ENCODE measurements around the gene PPP2R5D. TPM values are rescaled to one million over a fixed set of nuclear protein-coding genes. Genes with fewer than 3 reads are reported as not detected.
A peak's percentile ranks its signal among the peaks of the same experiment; 100 is the strongest.

The PPP2R5D gene
- total and polyA plus RNA-seq, 9 of the 15 experiments (the other 6 are each of a cell fraction or from before 2014, with no cell fraction given) = 1.3 to 96.1 (median 38.4) TPM

GRCh38 chr6:42963179-42963854 lies 21.1 kb upstream of the PPP2R5D start:
- Histone ChIP-seq H3K9ac (ENCODE audit: insufficient read depth in 1 of 2, low read depth in 2 of 2, low read length in 2 of 2) (peak overlapping the region in 1 of 2 experiments; percentile 57; a peak in 2 of 4 replicates), H2AFZ (ENCODE audit: low read depth, low read length) (no peak overlapping the region), H3K9me1 (ENCODE audit: control insufficient read depth, insufficient read depth, low read length) (no peaks in the 10 kb centered on the region), H3K36me3 (ENCODE audit: control insufficient read depth, insufficient read depth, low read length) (peaks cover 34% of the 10 kb centered on the region; the same call in 1 of the 3 replicates), H3K27me3 (ENCODE audit: control insufficient read depth in 2 of 2, insufficient read depth in 2 of 2, low read length in 2 of 2) (no peaks in the 10 kb centered on the region), H3K4me2 (ENCODE audit: insufficient read depth, low read length) (no peak overlapping the region), H4K20me1 (replicated peaks; ENCODE audit: control insufficient read depth, insufficient read depth, low read length) (no peaks in the 10 kb centered on the region), H3K4me1 (replicated peaks in 1 of 2; ENCODE audit: control insufficient read depth in 2 of 2, insufficient read depth in 2 of 2, low read length in 2 of 2) (peaks cover 0 to 14% of the 10 kb centered on the region in 2 experiments; a peak in 2 of 5 replicates), H3K27ac (ENCODE audit: extremely low read depth, low read depth, low read length) (no peak overlapping the region), H3K9me3 (replicated peaks; ENCODE audit: control insufficient read depth, insufficient read depth, low read depth, low read length) (no peaks in the 10 kb centered on the region), H3K79me2 (ENCODE audit: control insufficient read depth, insufficient read depth, low read length) (no peaks in the 10 kb centered on the region), H3K4me3 (no peak overlapping the region)
- in situ Hi-C loops (cut with MboI) = no loop called here
- ChIA-PET CTCF (ENCODE audit: low intra/inter-chr PET ratio) (interaction anchor here (0.8 to 2.6 kb wide), 2 partner anchors 108 to 180 kb away, joined by 3 to 14 read pairs; no protein-coding TSS in a partner anchor), POLR2A (interaction anchor here (1.2 to 3.5 kb wide), 2 partner anchors 9 to 11 kb away, joined by 3 to 22 read pairs; no protein-coding TSS in a partner anchor)
- intact Hi-C loops (cut with micrococcal nuclease) = loop anchor here (5.0 kb wide), 1 partner anchor 61 kb away; no protein-coding TSS in a partner anchor
- 65% methylated on average over 10 of the region's 12 CpGs for WGBS (ENCODE audit: insufficient coverage, low coverage, missing lambda C conversion rate)
- peak; percentile 36 for ATAC-seq
- FAIRE-seq = no peak
- DNase-seq (ENCODE audit: extremely low read depth in 1 of 4, low spot score in 3 of 4) = no peak
- TF ChIP-seq ZNF239 (CRISPR knock-in tag; IDR thresholded peaks at IDR 0.05) (no peak), ZNF740 (CRISPR knock-in tag; IDR thresholded peaks at IDR 0.05) (peak; percentile 45; the same call in 1 of the 2 replicates), ZNF740 (tag; IDR thresholded peaks at IDR 0.05) (peak in 1 of 2 experiments; percentile 71; a peak in 1 of 4 replicates), USF1 (CRISPR knock-in tag; IDR thresholded peaks at IDR 0.05) (0 out of 2 replicates have a peak, but pooled peaks have one; percentile 22), BRCA1 (IDR thresholded peaks at IDR 0.05) (no peak), BRCA1 (CRISPR knock-in tag; IDR thresholded peaks at IDR 0.05) (0 out of 2 replicates have a peak, but pooled peaks have one; percentile 48), ILK (tag; IDR thresholded peaks at IDR 0.05; ENCODE audit: borderline replicate concordance, low read depth) (no peak)
- TF ChIP-seq, protein P1, sequence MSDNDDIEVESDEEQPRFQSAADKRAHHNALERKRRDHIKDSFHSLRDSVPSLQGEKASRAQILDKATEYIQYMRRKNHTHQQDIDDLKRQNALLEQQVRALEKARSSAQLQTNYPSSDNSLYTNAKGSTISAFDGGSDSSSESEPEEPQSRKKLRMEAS (CRISPR knock-in tag; IDR thresholded peaks at IDR 0.05) = 0 out of 2 replicates have a peak, but pooled peaks have one; percentile 50
- no TSS peak for BruUV-seq (replicated peaks)

All from K562 (cell line).